GM10847 (cell line): Measurements from ENCODE around the gene KRTAP10-2.

Source experiments
- POLR2A ChIP-seq: IDR thresholded peaks from 2 replicates; pipeline ENCODE4 v1.6.1; 2011; ENCODE audit not compliant: insufficient read length; ENCODE audit errors: extremely low read depth

KRTAP10-2 gene

DNA sequence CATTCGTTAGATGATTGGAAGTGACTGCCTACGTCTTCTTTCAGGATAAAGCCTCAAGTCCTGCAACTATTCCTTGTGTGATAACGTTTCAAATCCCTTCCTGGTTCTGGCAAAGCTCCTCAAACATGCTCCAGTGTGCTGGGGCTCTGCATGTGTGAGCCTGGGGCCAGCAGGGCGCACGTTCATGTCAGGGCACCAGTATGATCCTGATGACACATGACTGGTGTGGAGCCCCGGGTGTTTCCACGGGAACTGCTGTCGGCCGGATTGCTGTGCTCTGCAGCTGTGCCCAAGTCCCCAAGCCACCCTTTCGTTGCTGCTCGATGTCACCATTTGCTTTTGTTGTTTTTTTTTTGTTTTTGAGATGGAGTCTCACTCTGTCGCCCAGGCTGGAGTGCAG is 32.6 kb downstream of the KRTAP10-2 start:
- TF ChIP-seq POLR2A, result no peak

DNA sequence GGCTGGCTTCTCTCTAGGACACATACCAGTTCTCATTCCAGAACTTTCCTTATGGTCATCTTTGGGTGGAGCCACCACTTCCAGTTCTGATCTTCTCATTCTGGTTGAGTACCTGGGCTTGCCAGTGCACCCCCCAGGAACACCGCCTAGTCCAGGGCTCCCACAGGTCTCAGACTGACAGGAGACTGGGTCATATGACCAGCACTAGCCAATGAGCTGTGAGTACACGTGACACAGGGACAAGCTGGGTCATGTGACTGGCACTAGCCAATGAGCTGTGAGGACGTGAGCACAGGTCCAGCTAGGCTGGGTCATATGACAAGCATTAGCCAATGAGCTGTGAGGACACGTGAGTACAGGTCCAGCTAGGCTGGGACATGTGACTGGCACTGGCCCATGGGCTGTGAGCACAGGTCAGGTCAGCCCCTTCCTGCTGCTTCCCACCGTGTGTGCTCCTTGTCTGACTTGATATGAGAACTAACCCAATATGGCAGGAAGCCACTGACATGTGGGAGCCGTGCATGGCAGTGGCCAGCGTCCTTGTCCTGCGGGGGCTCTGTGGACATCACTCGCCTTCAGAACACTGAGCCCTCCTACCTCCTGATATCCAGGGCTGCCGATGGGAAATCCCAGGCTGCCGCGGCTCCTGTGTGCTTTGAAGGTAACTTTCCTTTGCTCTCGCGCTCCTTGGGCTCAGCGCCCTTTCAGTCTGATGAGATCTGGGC is 34.0 kb downstream of the KRTAP10-2 start:
- no peak for TF ChIP-seq POLR2A

DNA sequence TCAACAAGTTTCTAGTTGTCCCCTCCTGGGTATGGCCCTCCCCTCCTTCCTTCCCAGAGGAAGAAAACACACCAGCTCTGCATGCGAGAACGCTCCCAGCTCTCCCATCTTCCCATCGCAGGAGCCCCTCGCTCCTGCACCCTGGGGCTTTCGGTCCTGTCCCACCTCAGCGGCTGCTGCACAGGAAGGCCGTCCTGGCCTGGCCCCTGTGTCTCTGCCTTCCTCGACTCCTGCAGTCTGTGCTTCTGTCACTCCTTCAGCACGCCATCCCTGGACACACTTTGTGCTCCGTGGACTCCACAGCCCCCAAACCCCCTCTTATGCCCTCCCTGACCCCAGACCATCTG is 34.5 kb downstream of the KRTAP10-2 start:
- TF ChIP-seq POLR2A, result no peak

DNA sequence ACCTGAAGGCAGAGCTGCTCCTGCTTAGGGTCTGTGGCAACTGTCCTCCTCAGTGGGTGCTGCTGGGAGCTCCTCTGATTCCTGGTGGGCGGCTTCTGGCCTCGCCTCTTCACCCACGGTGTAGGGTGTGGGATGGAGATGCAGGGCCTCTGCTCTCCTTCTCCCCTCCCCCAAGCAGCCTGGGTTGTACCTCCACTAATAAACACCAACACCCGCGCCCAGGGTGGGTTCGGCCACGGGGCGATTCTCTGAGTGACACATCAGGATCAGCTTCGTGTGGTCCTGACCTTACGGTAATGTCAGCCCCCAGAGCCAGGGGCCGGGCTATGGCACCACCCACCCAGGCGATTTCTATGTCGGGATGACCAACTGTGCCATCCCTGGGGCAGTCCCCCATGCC is 35.0 kb downstream of the KRTAP10-2 start:
- no peak for TF ChIP-seq POLR2A

DNA sequence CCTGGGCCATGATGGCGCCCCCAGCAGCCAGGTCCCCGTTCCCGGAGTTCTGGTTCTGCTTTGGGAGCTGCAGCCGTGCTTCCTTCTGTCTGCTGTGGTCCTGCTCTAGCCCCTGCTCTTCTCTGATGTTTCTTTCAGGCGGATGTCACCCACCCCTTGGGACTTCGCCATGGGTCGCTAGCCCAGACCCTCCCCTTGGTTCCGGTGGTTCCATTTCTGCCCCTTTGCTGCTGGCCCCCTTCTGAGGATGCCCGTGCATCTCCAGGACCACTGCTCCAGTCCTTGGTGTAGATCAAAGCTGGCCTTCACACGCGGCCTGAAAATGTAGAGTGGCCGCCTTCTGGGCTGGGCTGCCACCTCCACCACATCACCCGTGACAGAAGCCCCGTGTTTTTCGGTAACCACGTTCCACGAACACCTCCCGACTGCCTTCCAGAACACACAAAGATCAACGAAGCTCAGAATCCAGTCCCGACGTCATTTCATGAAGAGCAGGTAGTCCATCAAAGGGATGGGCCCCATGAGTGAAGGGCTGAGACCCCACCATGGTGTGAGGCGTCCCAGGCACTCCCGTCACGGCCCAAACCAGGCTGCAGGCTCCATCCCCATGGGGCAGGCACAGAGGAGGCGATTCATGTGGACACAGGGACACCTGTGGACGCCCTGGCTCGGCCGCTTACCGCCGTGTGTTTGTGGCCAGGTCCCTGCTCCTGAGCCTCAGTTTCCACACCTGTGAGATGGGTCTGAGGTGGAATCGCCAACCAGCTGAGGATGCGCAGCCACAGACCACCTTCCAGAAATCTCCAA is 35.7 kb downstream of the KRTAP10-2 start:
- no peak for TF ChIP-seq POLR2A

DNA sequence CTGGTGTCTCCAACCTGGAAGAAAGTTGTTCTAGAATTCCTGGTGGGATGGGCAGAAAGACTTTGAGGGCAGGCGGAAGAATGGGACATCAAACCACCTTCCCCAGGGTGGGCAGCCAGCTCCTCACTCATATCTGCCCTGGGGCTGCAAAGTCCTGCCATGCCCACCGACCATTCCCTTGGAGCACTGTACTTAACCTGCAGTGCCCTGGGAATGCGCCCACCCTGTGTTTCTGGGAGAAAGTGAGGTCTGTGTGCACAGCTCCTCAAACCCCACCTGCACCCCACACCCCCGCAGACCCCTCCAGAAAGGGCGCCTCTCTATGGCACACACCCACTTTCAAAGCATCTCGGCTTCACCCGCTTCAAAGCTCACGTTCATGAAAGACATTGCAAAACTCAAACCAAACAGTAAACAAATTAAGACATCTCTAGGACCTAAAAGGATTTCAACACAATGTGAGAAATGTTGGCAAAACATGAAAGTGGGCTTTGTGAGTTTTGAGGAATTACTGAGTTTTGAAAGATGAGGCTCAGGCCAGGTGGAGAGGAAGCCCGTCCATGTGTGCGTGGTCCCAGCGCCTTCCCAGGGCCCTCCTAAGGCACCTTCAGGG is 36.5 kb downstream of the KRTAP10-2 start:
- TF ChIP-seq POLR2A, result no peak

DNA sequence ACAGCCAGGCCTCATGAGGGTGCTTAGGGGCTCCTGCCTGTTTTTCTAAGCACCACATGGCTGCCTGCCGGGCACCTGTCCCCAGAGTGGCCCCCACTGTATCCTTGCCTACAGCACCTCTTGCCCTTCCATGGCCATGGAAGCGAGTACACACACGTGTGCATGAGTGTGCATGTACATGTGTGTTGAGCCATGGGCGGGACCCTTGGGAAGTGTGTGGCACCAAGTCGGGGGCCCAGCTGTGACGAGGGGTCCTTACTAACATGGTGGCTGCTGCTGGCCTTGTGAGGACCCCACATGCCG is 37.1 kb downstream of the KRTAP10-2 start:
- no peak for TF ChIP-seq POLR2A

DNA sequence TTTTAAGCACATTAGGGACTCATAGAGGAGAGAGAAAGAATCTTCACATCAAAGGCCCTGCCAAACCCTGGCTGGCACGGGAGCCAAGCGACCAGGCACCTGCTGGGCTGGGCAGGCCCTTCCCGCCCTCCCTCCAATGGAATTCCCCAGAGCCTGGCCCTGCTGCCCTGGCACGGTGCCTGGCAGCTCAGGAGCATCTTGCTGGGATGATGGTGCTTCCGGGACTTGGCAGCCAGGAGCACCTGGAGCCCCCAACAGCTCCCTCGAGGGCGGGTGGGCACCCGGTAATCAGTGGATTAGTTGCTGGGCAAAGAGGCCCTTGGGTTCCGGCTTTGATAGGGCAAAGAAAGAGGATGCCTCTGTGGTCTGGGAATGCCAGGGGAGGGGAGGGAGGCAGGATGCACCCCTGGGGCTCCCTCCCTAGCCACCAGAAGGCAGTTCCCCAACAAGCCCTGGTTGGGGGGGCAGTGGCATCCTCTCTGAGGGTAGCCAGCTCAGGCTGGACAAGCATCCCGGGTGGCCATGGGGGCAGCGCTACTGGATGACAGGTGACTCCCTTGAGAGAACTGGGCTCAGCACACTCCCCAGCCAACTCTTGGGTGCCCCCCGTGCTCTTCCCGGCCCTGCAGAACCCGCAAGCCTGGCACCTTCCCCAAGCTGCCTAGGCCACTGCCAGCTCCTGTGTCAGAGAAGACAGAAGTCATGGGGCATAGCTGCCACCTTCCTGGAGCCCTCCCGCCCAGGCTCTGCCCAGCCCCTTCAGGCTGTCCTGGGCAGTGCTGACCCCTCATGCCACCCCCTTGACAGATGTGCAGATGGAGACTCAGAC is 37.7 kb downstream of the KRTAP10-2 start:
- TF ChIP-seq POLR2A, result no peak

DNA sequence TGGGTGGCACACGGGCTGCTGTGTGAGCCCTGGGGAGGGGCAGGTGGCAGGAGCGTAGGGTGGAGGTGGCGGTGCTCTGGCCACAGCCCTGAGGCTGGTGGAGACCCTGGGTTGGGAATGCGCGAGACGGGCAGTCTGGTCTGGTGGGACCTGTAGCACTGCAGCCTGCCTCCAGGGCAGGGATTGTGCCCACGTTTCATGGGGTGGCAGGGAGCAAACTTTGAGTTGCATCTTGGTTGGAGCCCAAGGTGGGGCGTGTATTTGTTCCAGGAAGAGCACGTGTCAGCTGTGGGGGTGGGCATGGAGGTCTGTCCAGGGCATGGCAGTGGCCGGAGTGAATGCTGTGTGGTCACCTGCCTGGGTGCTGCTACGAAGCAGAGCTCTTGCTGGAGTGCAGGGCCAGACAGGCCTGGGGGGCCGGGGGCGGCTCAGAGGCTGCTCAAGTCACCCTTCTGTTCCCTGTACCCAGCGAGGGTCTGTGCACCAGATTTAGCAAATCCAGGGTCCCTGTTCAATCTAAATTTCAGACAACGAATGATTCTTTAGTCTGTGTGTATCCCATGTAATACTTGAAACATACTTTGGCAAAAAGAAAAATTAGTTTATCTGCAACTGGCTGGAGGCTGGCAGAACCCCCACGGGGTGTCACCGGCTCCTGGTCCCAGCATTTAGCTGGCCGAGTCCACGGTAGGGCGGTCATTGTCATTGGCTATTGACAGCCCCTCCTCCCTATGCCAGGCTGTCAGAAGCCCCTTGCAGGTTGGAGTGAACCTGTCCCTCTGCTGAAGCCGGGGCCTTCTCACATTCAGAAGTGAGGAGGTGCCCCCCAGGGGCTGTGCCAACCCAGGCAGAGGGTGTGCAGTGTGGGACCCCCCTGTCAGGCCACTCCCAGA is 38.6 kb downstream of the KRTAP10-2 start:
- no peak for TF ChIP-seq POLR2A

DNA sequence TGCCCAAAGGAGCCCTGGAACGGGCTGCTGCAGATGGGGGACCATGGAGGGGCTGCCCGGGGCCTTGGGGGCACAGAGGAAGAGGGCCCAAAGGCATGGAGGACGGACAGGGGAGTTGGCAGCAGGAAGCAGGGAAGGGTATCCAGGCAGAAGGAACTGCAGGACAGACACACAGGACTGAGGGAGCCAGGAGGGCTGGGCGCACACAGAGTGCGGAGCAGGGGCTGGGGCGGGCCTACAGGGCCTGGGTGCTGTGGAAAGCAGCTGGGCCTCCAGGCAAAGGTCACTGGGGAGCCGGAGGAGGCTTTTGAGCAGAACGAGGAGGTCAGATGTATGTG is 39.4 kb downstream of the KRTAP10-2 start:
- no peak for TF ChIP-seq POLR2A

DNA sequence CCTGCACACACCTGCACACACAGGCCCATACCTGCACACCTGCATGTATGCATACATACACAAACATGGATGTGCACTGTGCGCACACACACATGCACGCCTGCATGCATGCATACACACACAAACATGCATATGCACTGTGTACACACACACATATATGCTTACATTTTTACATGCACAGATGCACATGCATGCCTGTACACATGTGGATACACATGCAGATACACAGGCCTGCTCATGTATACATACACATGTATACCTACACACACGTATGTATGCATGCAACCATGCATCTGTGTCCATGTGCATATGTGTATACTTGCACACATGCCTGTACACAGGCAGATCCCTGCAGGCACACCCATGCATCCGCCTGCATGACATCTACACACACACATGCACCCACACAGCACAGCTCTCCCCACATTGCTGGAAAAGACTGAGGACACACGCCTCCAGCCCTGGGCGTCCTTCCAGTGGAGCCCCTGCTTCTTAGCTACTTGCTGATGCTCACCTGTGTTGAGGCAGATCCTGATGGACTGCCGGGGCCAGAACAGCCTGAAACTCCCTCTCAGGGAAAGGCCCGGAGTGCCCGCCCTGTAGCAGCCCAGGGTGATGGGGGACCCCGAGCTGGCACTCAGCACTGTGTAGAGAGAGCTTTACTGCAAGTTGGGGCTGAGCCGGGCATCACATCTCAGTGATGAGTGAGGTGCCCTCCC is 39.9 kb downstream of the KRTAP10-2 start:
- no peak for TF ChIP-seq POLR2A

DNA sequence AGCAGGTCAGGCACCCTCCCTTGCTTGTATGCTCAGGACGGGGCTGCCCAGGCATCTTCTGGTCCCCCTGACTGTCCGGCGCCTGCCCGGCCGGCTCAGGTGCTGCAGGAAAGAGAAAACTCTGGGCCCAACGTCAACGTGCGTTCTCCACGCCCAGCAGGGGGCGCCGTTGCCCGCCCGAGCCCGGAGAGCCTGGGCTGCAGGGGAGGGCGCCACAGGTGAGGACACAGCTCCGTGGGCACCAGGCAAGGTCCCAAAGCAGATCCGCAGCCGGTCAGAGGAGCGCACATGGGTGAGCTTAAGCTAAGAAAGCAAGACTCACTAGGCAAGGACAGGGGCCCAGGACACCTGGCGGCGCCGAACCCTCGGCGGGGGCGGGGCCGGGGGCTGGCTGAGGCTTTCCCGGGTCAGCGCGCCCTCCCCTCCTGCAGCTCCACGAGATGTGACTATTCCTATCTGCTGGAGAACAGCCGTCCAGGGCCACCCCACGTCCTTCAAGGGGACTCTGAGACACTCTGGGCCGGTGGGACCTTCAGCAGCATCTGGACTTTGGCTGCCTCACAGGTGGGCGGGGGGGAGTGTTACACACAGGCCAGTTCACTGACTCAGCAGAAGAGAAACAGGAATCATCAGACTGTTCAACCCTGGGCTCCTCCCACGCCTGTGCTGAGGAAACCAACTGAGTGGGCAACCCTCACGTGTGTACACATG is 40.6 kb downstream of the KRTAP10-2 start:
- TF ChIP-seq POLR2A, result no peak

DNA sequence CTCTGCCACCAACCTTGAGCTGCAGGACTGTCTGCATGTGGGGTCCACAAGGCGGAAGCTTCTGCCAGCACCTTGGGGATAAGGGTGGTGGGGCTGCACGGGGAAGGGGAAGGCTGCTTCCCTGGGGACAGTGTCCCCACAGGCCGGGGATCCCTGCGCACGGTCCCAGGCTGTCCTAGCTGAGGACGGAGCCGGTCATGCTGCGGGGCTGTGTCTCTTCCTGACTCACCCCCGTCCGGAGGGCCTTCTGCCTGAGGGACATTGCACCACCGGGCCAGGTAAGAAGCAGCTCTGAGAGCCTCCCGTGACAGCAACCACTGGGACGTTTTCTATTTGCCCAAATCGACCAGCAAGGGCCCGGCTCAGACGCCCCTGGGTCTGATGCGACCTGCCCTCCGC is 41.2 kb downstream of the KRTAP10-2 start:
- no peak for TF ChIP-seq POLR2A
